Right atrium auricular region (tissue), 2 donors: ENCODE measurements around the gene RNF10. TPM values are rescaled to one million over a fixed set of nuclear protein-coding genes. Genes with fewer than 3 reads are reported as not detected.

Experiments
- DNase-seq: peaks from one replicate; pipeline ENCODE4 v3.0.0-alpha.2; 2019; ENCODE audit warnings: low spot score
- H3K27ac ChIP-seq, 2 donors: fragments of 200-600 bp; sonication (generic); 1 replicate in 1 of 2; 2 replicates in 1 of 2; pipeline ENCODE4 v1.5.1; 2016 to 2019
- H3K27me3 ChIP-seq, 2 donors: fragments of 200-600 bp; sonication (generic); one replicate each; pipeline versions ENCODE4 v1.5.1 to v1.6.0; 2017 to 2019
- H3K36me3 ChIP-seq: fragments of 200-600 bp; sonication (generic); one replicate; pipeline ENCODE4 v1.5.1; 2016
- H3K4me1 ChIP-seq, 2 donors: fragments of 200-600 bp; sonication (generic); one replicate each; pipeline versions ENCODE4 v1.5.1 to v1.6.0; 2017 to 2019
- H3K4me3 ChIP-seq, 2 donors: fragments of 200-600 bp; sonication (generic); 1 replicate in 1 of 2; 2 replicates in 1 of 2; pipeline ENCODE4 v1.5.1; 2017 to 2019; ENCODE audit warnings: mild to moderate bottlenecking in 1 of 2, moderate library complexity in 1 of 2
- H3K9me3 ChIP-seq, 2 donors: fragments of 200-600 bp; sonication (generic); one replicate each; pipeline ENCODE4 v1.5.1; 2019
- CTCF ChIP-seq, 2 donors: fragments of 200-600 bp; sonication (generic); IDR thresholded peaks; one replicate each; pipeline ENCODE4 v1.5.1; 2019; ENCODE audit warnings: antibody characterized with exemption in 2 of 2
- total RNA-seq, 2 donors: library from RNA; depleted of rRNA; stranded (reverse); fragments of >200 nt; gene quantifications; one replicate each; pipeline ENCODE4 v1.1.0, GENCODE V29; 2016

The RNF10 gene
- total RNA-seq, 2 donors from 2014 or later = 166 to 168 TPM

- no peak overlapping the region for H3K4me3 ChIP-seq
- peaks cover 0 to 10% of the 10 kb centered on the region in 2 donors for H3K4me1 ChIP-seq
- H3K9me3 ChIP-seq = no peaks in the 10 kb centered on the region
- no peak for DNase-seq
- peaks cover 91% of the 10 kb centered on the region for H3K36me3 ChIP-seq
- no peak for TF ChIP-seq CTCF (IDR thresholded peaks at IDR 0.05)
- peak overlapping the region; percentile 68 to 73 for H3K27ac ChIP-seq
- H3K27me3 ChIP-seq = no peaks in the 10 kb centered on the region
These were observed 28.8 kb downstream of the RNF10 start for GRCh38 chr12:120562906-120563305.

GRCh38 chr12:120563495-120563894 is 29.3 kb downstream of the RNF10 start:
- TF ChIP-seq CTCF (IDR thresholded peaks at IDR 0.05) = no peak
- Histone ChIP-seq H3K27me3 (no peaks in the 10 kb centered on the region), H3K4me1 (peaks cover 0 to 10% of the 10 kb centered on the region in 2 donors), H3K27ac (peak overlapping the region; percentile 68 to 73), H3K4me3 (no peak overlapping the region), H3K36me3 (peaks cover 93% of the 10 kb centered on the region), H3K9me3 (no peaks in the 10 kb centered on the region)
- DNase-seq = no peak

- Histone ChIP-seq H3K27me3 (no peaks in the 10 kb centered on the region), H3K36me3 (peaks cover 100% of the 10 kb centered on the region)
- no peak for TF ChIP-seq CTCF (IDR thresholded peaks at IDR 0.05)
These were observed 37.1 kb downstream of the RNF10 start for GRCh38 chr12:120571299-120571698.

GRCh38 chr12:120573560-120573959 is 39.4 kb downstream of the RNF10 start:
- Histone ChIP-seq H3K36me3 (peaks cover 100% of the 10 kb centered on the region), H3K27me3 (no peaks in the 10 kb centered on the region), H3K9me3 (no peaks in the 10 kb centered on the region), H3K4me1 (peaks cover 0 to 23% of the 10 kb centered on the region in 2 donors), H3K4me3 (no peak overlapping the region), H3K27ac (peak overlapping the region; percentile 39 to 44)
- TF ChIP-seq CTCF (IDR thresholded peaks at IDR 0.05) = no peak
- no peak for DNase-seq

More at GRCh38 chr12:120571299-120571698, 37.1 kb downstream of the RNF10 start:
- no peak for DNase-seq
- H3K9me3 ChIP-seq = no peaks in the 10 kb centered on the region
- peaks cover 0 to 23% of the 10 kb centered on the region in 2 donors for H3K4me1 ChIP-seq
- no peak overlapping the region for H3K4me3 ChIP-seq
- H3K27ac ChIP-seq = peak overlapping the region in 1 of 2 donors; percentile 36

GRCh38 chr12:120574106-120574505 is 40.0 kb downstream of the RNF10 start:
- no peak for DNase-seq
- no peak overlapping the region for H3K4me3 ChIP-seq
- no peak for TF ChIP-seq CTCF (IDR thresholded peaks at IDR 0.05)
- peaks cover 99% of the 10 kb centered on the region for H3K36me3 ChIP-seq
- peak overlapping the region; percentile 39 to 44 for H3K27ac ChIP-seq
- H3K27me3 ChIP-seq = no peaks in the 10 kb centered on the region
- H3K4me1 ChIP-seq = peaks cover 0 to 23% of the 10 kb centered on the region in 2 donors
- H3K9me3 ChIP-seq = no peaks in the 10 kb centered on the region

- Histone ChIP-seq H3K36me3 (peaks cover 58% of the 10 kb centered on the region), H3K27ac (no peak overlapping the region)
- no peak for DNase-seq
These were observed 45.0 kb downstream of the RNF10 start for GRCh38 chr12:120579179-120579578.

More at GRCh38 chr12:120579179-120579578, 45.0 kb downstream of the RNF10 start:
- no peak overlapping the region for H3K4me3 ChIP-seq
- H3K9me3 ChIP-seq = no peaks in the 10 kb centered on the region
- H3K4me1 ChIP-seq = peaks cover 0 to 31% of the 10 kb centered on the region in 2 donors
- no peak for TF ChIP-seq CTCF (IDR thresholded peaks at IDR 0.05)
- no peaks in the 10 kb centered on the region for H3K27me3 ChIP-seq
